GM19463 (cell line): ENCODE results near the gene EBI3.
"Not testable (repeated sequence)": the region's sequence is repeated elsewhere in the genome, so short reads cannot be mapped to it uniquely, and the experiment has no call there.

Source experiments
- ATAC-seq: cut with Tn5 transposase; IDR thresholded peaks from one replicate; pipeline ENCODE4 v1.9.1; 2021; ENCODE audit warnings: mild to moderate bottlenecking, moderate library complexity; ENCODE audit not compliant: unreplicated experiment

EBI3 gene

GRCh38 chr19:4233282-4233853 lies 4.0 kb downstream of the EBI3 start:
- ATAC-seq, result no peak

GRCh38 chr19:4234142-4234861 lies 5.0 kb downstream of the EBI3 start:
- ATAC-seq, result no peak

- no peak for ATAC-seq
These were observed 5.5 kb downstream of the EBI3 start for GRCh38 chr19:4234862-4235201.

GRCh38 chr19:4237510-4237909 lies 8.2 kb downstream of the EBI3 start:
- not testable (repeated sequence) for ATAC-seq

GRCh38 chr19:4238831-4239230 lies 9.5 kb downstream of the EBI3 start:
- ATAC-seq, result no peak

GRCh38 chr19:4241824-4242430 lies 12.6 kb downstream of the EBI3 start:
- ATAC-seq, result no peak

- ATAC-seq, result not testable (repeated sequence)
These were observed 16.6 kb downstream of the EBI3 start for GRCh38 chr19:4245938-4246337.

- ATAC-seq, result peak; percentile 85
These were observed 17.7 kb downstream of the EBI3 start, which contains the start of gene YJU2 for GRCh38 chr19:4246767-4247593. TSS of gene YJU2 (plus strand) at chr19:4247080. CDS start at chr19:4247147, 67 bp downstream.

GRCh38 chr19:4256563-4256962 lies 27.2 kb downstream of the EBI3 start:
- ATAC-seq, result no peak

- ATAC-seq, result no peak
These were observed 27.7 kb downstream of the EBI3 start for GRCh38 chr19:4257025-4257424.

GRCh38 chr19:4258181-4258580 lies 28.9 kb downstream of the EBI3 start:
- ATAC-seq, result no peak

- ATAC-seq, result no peak
These were observed 31.4 kb downstream of the EBI3 start for GRCh38 chr19:4260613-4261191.

- no peak for ATAC-seq
These were observed 35.5 kb downstream of the EBI3 start for GRCh38 chr19:4264812-4265211.

- no peak for ATAC-seq
These were observed 37.1 kb downstream of the EBI3 start for GRCh38 chr19:4266253-4267000.

GRCh38 chr19:4267101-4267900 lies 38.0 kb downstream of the EBI3 start:
- no peak for ATAC-seq

- ATAC-seq, result no peak
These were observed 38.8 kb downstream of the EBI3 start for GRCh38 chr19:4267901-4268815.

- no peak for ATAC-seq
These were observed 39.6 kb downstream of the EBI3 start for GRCh38 chr19:4268816-4269430.

GRCh38 chr19:4272894-4273293 lies 43.6 kb downstream of the EBI3 start:
- ATAC-seq, result no peak
